T-helper 1 cell treated with Interleukin-12 subunit alpha and Interleukin-12 subunit beta and Interleukin-4 antibody, amounts not matched to agents 30 ng/mL and 1 ng/mL, for 36 hours (primary cell): Measurements from ENCODE around the gene VPS16. TPM values are rescaled to one million over a fixed set of nuclear protein-coding genes. Genes with fewer than 3 reads are reported as not detected.
"Not testable (repeated sequence)": the region's sequence is repeated elsewhere in the genome, so short reads cannot be mapped to it uniquely, and the experiment has no call there.

Source experiments
- intact Hi-C: fragments of 100-400 bp; cut with micrococcal nuclease; formaldehyde crosslinking; loops from one replicate; pipeline ENCODE4 v1.15.1; 2024
- total RNA-seq: library from RNA; stranded (reverse); gene quantifications from 2 replicates; pipeline ENCODE4 v1.2.3, GENCODE V29; 2022

VPS16 gene
- total RNA-seq, 1 donor from 2014 or later = 61.1 TPM

- intact Hi-C loops = no loop called here
These were observed 51.8 kb downstream of the VPS16 start for GRCh38 chr20:2892376-2892775.

GRCh38 chr20:2894221-2894620, 53.7 kb downstream of the VPS16 start:
- intact Hi-C loops = no loop called here

GRCh38 chr20:2895154-2895553, 54.6 kb downstream of the VPS16 start:
- intact Hi-C loops = not testable (repeated sequence)

GRCh38 chr20:2899243-2899642, 58.7 kb downstream of the VPS16 start:
- intact Hi-C loops = no loop called here

GRCh38 chr20:2900845-2901592, 60.5 kb downstream of the VPS16 start:
- intact Hi-C loops = no loop called here

- intact Hi-C loops = no loop called here
These were observed 61.7 kb downstream of the VPS16 start for GRCh38 chr20:2902291-2902690.

GRCh38 chr20:2902818-2903217, 62.3 kb downstream of the VPS16 start:
- intact Hi-C loops = no loop called here

- intact Hi-C loops = no loop called here
These were observed 63.1 kb downstream of the VPS16 start for GRCh38 chr20:2903686-2904085.

- intact Hi-C loops = no loop called here
These were observed 67.0 kb downstream of the VPS16 start for GRCh38 chr20:2907519-2907918.

GRCh38 chr20:2909953-2910352, 69.4 kb downstream of the VPS16 start:
- intact Hi-C loops = no loop called here

- intact Hi-C loops = no loop called here
These were observed 70.7 kb downstream of the VPS16 start for GRCh38 chr20:2911200-2911599.

- intact Hi-C loops = loop anchor here (1.0 kb wide), 1 partner anchor 87 kb away; no protein-coding TSS in a partner anchor
These were observed 73.6 kb downstream of the VPS16 start for GRCh38 chr20:2914160-2914559.

Other genes starting within 250 kb of the VPS16 start
- gene NOP56, start 188.1 kb upstream of the VPS16 start, total RNA-seq = 381 and 386 TPM in 2 replicates
- gene IDH3B, start 176.5 kb upstream of the VPS16 start, total RNA-seq = 109 and 111 TPM in 2 replicates
- gene EBF4, start 148.0 kb upstream of the VPS16 start, total RNA-seq = 32.4 and 33.3 TPM in 2 replicates
- 0.49 and 0.51 TPM in 2 replicates for gene CPXM1, start 40.1 kb upstream of the VPS16 start, total RNA-seq
- gene C20orf141, start 25.8 kb upstream of the VPS16 start, total RNA-seq = not detected in 2 replicates
- not detected in 2 replicates for gene TMEM239, start 24.4 kb upstream of the VPS16 start, total RNA-seq
- 23.0 TPM in 2 replicates for gene PCED1A, start 90 bp upstream of the VPS16 start, total RNA-seq
- gene PTPRA, start 32.7 kb downstream of the VPS16 start, total RNA-seq = 67.0 and 68.5 TPM in 2 replicates
- 1.3 and 1.8 TPM in 2 replicates for gene GNRH2, start 202.9 kb downstream of the VPS16 start, total RNA-seq
- gene MRPS26, start 205.3 kb downstream of the VPS16 start, total RNA-seq = 37.7 and 39.5 TPM in 2 replicates
- gene OXT, start 230.9 kb downstream of the VPS16 start, total RNA-seq = 0.61 TPM in 1 of 2 replicates, not detected in the other
- not detected in 2 replicates for gene AVP, start 244.0 kb downstream of the VPS16 start, total RNA-seq